GM12873 (cell line): ENCODE measurements around the gene TULP3.

ENCODE experiments used
- CTCF ChIP-seq: IDR thresholded peaks from 2 replicates; pipeline ENCODE4 v1.5.1; 2012; ENCODE audit warnings: low read depth, mild to moderate bottlenecking, moderate library complexity, low read length, control low read depth; ENCODE audit not compliant: insufficient read depth; ENCODE audit errors: missing control alignments

Gene TULP3

GRCh38 chr12:2961705-2962104 lies 71.0 kb downstream of the TULP3 start:
- TF ChIP-seq CTCF, result no peak

- no peak for TF ChIP-seq CTCF
Measured at GRCh38 chr12:2963154-2963759, 72.6 kb downstream of the TULP3 start.

GRCh38 chr12:2963760-2964292 lies 73.1 kb downstream of the TULP3 start:
- TF ChIP-seq CTCF, result no peak

- no peak for TF ChIP-seq CTCF
Measured at GRCh38 chr12:2967651-2968050, 77.0 kb downstream of the TULP3 start.

- TF ChIP-seq CTCF, result no peak
Measured at GRCh38 chr12:2970744-2971143, 80.1 kb downstream of the TULP3 start.

- no peak for TF ChIP-seq CTCF
Measured at GRCh38 chr12:2973566-2973965, 82.9 kb downstream of the TULP3 start.

GRCh38 chr12:2974560-2974971 lies 83.9 kb downstream of the TULP3 start:
- TF ChIP-seq CTCF, result no peak
